ENCODE data around the gene OTULINL. TPM values are rescaled to one million over a fixed set of nuclear protein-coding genes. Genes with fewer than 3 reads are reported as not detected.

OTULINL gene
- polyA plus RNA-seq, 1 of the 3 experiments (the other 2 are of a cell fraction), result 0.26 TPM

GRCh38 chr5:14644623-14645237 lies 63.1 kb downstream of the OTULINL start:
- TF ChIP-seq PBX3 (IDR thresholded peaks at IDR 0.05), result no peak
- no peak for TF ChIP-seq SMC3 (IDR thresholded peaks at IDR 0.05; ENCODE audit: low read depth, low read length)
- no peak for TF ChIP-seq CHD2 (IDR thresholded peaks at IDR 0.05; ENCODE audit: low read length, partially characterized antibody)
- no peak for TF ChIP-seq SIN3A (IDR thresholded peaks at IDR 0.05; ENCODE audit: borderline replicate concordance, low read depth, low read length)
- no peak for TF ChIP-seq TEAD4 (IDR thresholded peaks at IDR 0.05; ENCODE audit: borderline replicate concordance, insufficient read depth)
- TF ChIP-seq ZBTB33 (IDR thresholded peaks at IDR 0.05; ENCODE audit: borderline replicate concordance, low read depth), result no peak
- no peak for TF ChIP-seq YY1 (IDR thresholded peaks at IDR 0.05; ENCODE audit: low read depth)
- TF ChIP-seq GATA2 (CRISPR knock-in tag; IDR thresholded peaks at IDR 0.05), result no peak
- no peak for TF ChIP-seq RAD21 (IDR thresholded peaks at IDR 0.05; ENCODE audit: low read length)
- TF ChIP-seq NFIC (IDR thresholded peaks at IDR 0.05; ENCODE audit: borderline replicate concordance), result no peak
- no peak for TF ChIP-seq GABPA (IDR thresholded peaks at IDR 0.05; ENCODE audit: low read depth)
- TF ChIP-seq NRF1 (IDR thresholded peaks at IDR 0.05; ENCODE audit: low read depth, low read length), result no peak
- no peak for TF ChIP-seq MXI1 (IDR thresholded peaks at IDR 0.05; ENCODE audit: low read depth, low read length)
- TF ChIP-seq, protein P1, sequence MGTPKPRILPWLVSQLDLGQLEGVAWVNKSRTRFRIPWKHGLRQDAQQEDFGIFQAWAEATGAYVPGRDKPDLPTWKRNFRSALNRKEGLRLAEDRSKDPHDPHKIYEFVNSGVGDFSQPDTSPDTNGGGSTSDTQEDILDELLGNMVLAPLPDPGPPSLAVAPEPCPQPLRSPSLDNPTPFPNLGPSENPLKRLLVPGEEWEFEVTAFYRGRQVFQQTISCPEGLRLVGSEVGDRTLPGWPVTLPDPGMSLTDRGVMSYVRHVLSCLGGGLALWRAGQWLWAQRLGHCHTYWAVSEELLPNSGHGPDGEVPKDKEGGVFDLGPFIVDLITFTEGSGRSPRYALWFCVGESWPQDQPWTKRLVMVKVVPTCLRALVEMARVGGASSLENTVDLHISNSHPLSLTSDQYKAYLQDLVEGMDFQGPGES (IDR thresholded peaks at IDR 0.05; ENCODE audit: low read depth, low read length), result no peak
- TF ChIP-seq RFX5 (IDR thresholded peaks at IDR 0.05; ENCODE audit: low read length), result no peak
- TF ChIP-seq EP300 (IDR thresholded peaks at IDR 0.05; ENCODE audit: borderline replicate concordance in 1 of 2, low read depth in 1 of 2, low read length in 1 of 2), result no peak
- no peak for TF ChIP-seq JUND (IDR thresholded peaks at IDR 0.05)
- Histone ChIP-seq H3K9me2 (no peaks in the 10 kb centered on the region), H3F3A (replicated peaks; ENCODE audit: insufficient read depth) (no peaks in the 10 kb centered on the region), H3K79me2 (ENCODE audit: insufficient read depth) (no peaks in the 10 kb centered on the region), H3K27ac (ENCODE audit: low read depth in 2 of 2, low read length in 1 of 2) (no peak overlapping the region), H3K36me3 (replicated peaks in 1 of 2; ENCODE audit: control insufficient read depth in 1 of 2, insufficient read depth in 2 of 2, low read length in 1 of 2) (no peaks in the 10 kb centered on the region), H3K27me3 (ENCODE audit: insufficient read depth) (peaks cover 6% of the 10 kb centered on the region; the same call in 1 of the 2 replicates), H2AFZ (ENCODE audit: low read depth) (no peak overlapping the region), H3K9ac (no peak overlapping the region), H4K20me1 (ENCODE audit: insufficient read depth) (no peaks in the 10 kb centered on the region), H3K4me2 (no peak overlapping the region), H3K9me3 (no peaks in the 10 kb centered on the region), H3K4me3 (ENCODE audit: low read depth in 2 of 2, low read length in 1 of 2) (no peak overlapping the region), H3K4me1 (ENCODE audit: control insufficient read depth in 1 of 2, insufficient read depth in 2 of 2, low read depth in 1 of 2, low read length in 1 of 2) (no peaks in the 10 kb centered on the region)
- POLR2A ChIA-PET, result no interaction called here
- CTCF ChIA-PET, result interaction anchor here (0.8 to 1.7 kb wide), 11 partner anchors 41 to 633 kb away, joined by 3 to 8 read pairs (median 4); partner anchors contain the start of gene OTULINL
- no peak for DNase-seq
- WGBS (ENCODE audit: low lambda C conversion rate), result 35% methylated on average over 1 of the region's 1 CpG
